GM10266 (cell line): ENCODE results near the gene MTHFD2L.

Experiments used
- DNase-seq: peaks from one replicate; pipeline ENCODE4 v3.0.0; 2012; ENCODE audit errors: extremely low spot score
- CTCF ChIP-seq: IDR thresholded peaks from 2 replicates; pipeline ENCODE4 v1.5.1; 2012; ENCODE audit warnings: mild to moderate bottlenecking, low read depth; ENCODE audit not compliant: control insufficient read depth, insufficient read depth; ENCODE audit errors: missing control alignments

Gene MTHFD2L

GRCh38 chr4:74159143-74159709 lies 1.3 kb downstream of the MTHFD2L start:
- no peak for TF ChIP-seq CTCF
- no peak for DNase-seq

- no peak for TF ChIP-seq CTCF
- DNase-seq: no peak
These were observed 3.9 kb downstream of the MTHFD2L start for GRCh38 chr4:74161666-74162450.

DNA sequence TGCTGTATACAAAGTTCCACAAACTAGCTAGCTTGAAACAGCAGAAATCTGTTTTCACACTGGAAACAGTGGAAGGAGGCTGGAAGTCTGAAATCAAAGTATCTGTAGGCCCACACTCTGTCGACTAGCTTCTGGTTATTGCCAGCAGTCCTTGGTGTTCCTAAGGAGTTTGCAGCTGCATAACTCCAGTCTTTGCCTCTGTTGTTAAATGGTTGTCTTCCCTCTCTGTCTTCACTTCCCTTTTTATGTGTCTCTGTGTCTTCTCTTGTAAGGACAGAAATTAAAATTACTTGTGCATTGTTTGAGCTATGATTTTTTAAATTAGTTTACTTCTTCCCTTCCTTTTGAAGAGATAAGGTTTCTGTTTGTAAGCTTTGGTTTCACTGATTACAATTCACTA lies 8.2 kb downstream of the MTHFD2L start:
- TF ChIP-seq CTCF: no peak
- DNase-seq: no peak

DNA sequence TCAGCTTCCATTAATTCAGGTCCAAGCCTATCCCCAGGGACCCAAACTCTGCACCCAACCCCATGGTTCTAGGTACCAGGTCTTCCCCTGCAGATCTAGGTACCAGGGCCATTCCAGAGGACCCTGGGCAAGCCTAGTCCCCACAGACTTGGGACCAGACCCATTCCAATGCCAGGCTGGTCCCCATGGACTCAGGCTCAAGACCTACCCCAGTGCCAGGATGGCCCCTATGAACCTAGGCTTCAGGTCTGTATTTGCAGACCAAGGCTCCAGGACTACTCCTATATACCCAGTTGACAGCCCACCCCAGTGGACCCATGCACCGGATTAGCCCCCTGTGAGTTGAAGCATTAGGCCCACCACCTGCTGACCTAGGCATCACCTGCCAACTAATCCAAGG lies 8.9 kb downstream of the MTHFD2L start:
- no peak for DNase-seq
- no peak for TF ChIP-seq CTCF

DNA sequence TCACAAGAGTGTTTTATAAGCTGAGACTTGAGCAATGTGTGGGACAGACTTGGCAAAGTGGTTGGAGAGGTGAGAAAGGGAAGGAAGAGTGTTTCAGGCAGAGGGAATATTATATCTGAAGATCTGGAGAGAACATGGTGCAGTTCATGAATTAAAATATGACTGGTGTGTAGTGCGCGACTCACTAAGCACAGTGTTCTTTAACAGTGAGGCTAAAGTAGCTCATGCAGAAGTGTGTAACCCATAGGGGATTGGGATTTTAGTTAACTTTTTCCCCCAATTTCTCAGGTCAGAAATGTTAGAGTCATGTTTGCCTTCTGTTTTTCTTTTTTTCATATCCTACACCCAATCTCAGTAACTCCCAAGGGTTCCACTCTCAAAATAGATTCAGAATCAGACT lies 9.7 kb downstream of the MTHFD2L start:
- DNase-seq: no peak
- TF ChIP-seq CTCF: no peak

DNA sequence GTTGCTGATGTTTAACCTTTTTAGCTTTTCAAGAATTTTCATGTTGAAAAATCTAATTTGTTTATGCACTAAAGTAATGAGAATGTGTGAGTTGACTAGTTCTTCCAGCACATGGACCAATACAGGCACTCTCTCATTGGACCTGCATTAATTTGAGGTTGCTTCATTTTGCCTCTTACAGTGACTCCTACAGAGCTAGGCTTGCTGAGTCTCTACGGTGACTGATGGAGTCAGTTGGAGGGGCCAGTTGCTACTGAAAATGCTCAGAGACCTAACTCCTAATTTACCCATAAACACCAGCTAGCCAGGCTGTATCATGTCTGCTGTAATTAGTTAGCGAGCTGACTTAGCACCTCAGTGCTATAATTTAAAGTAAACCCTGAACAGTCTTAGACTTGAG lies 10.9 kb downstream of the MTHFD2L start:
- no peak for TF ChIP-seq CTCF
- no peak for DNase-seq

DNA sequence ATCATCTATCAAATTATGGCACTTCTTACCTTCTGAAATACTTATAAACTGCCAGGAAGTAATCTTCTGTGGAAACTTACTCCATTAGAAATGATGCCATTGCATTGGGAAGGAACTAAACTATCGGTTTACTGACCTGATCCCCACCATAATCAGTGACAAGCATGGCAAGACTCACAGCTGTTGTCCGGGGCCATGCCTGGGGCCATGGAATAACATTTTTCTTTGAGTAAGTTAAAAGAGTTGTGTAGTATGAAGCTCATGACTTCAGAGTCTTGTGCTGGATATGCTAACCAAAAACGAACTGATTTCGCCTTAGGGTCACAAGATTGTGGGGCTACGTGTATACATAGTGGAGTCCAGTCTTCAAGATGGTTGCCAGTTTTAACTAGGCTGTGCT lies 15.4 kb downstream of the MTHFD2L start:
- TF ChIP-seq CTCF: no peak
- DNase-seq: no peak
